Sigmoid colon (tissue), 7 donors: Measurements from ENCODE around the gene GALNT17. TPM values are rescaled to one million over a fixed set of nuclear protein-coding genes. Genes with fewer than 3 reads are reported as not detected.

Experiments used
- DNase-seq: peaks from one replicate; pipeline ENCODE4 v3.0.0-alpha.2; 2019
- H3K27ac ChIP-seq, 4 donors: fragments of 200-600 bp; sonication (generic); one replicate each; pipeline ENCODE4 v1.5.1; 2016 to 2019; ENCODE audit warnings: mild to moderate bottlenecking in 1 of 4
- H3K27me3 ChIP-seq, 3 donors: fragments of 200-600 bp; sonication (generic); one replicate each; pipeline ENCODE4 v1.5.1; 2019; ENCODE audit warnings: mild to moderate bottlenecking in 1 of 3
- H3K36me3 ChIP-seq, 4 donors: fragments of 200-600 bp; sonication (generic); one replicate each; pipeline ENCODE4 v1.5.1; 2016 to 2019
- H3K4me1 ChIP-seq, 4 donors: fragments of 200-600 bp; sonication (generic); one replicate each; pipeline ENCODE4 v1.5.1; 2017 to 2019
- H3K4me3 ChIP-seq, 4 donors: fragments of 200-600 bp; sonication (generic); one replicate each; pipeline ENCODE4 v1.5.1; 2017 to 2019; ENCODE audit warnings: mild to moderate bottlenecking in 2 of 4, moderate library complexity in 1 of 4
- H3K9me3 ChIP-seq, 4 donors: fragments of 200-600 bp in 3 of 4; sonication (generic) in 3 of 4; one replicate each; pipeline versions ENCODE4 v1.5.1 to v1.6.1; 2013 to 2019
- CTCF ChIP-seq, 4 experiments: fragments of 450-650 bp in 3 of 4; fragments of 200-600 bp in 1 of 4; IDR thresholded peaks; one replicate each; pipeline ENCODE4 v1.5.1; 2016 to 2019; ENCODE audit warnings: antibody characterized with exemption in 4 of 4, mild to moderate bottlenecking in 3 of 4, moderate library complexity in 2 of 4
- EP300 ChIP-seq, 4 donors: sonication (generic); formaldehyde crosslinking; IDR thresholded peaks; one replicate each; pipeline ENCODE4 v1.6.1; 2017; ENCODE audit warnings: antibody characterized with exemption in 4 of 4
- POLR2A ChIP-seq, 2 donors: fragments of 450-650 bp; IDR thresholded peaks; one replicate each; pipeline ENCODE4 v1.6.1; 2016; ENCODE audit warnings: antibody characterized with exemption in 2 of 2, mild to moderate bottlenecking in 2 of 2, moderate library complexity in 2 of 2
- POLR2AphosphoS5 ChIP-seq, 4 donors: sonication (generic); formaldehyde crosslinking; IDR thresholded peaks; one replicate each; pipeline ENCODE4 v1.6.1; 2017; ENCODE audit warnings: antibody characterized with exemption in 4 of 4
- WGBS, 2 donors: extraction: QIAGEN DNeasy Blood & Tissue Kit; methylation state at CpG; one replicate each; pipeline ENCODE4 v1.1.7; 2013; 5-methylcytosine and 5-hydroxymethylcytosine counted together
- intact Hi-C: fragments of 100-400 bp; cut with DNase I; formaldehyde crosslinking; loops from one replicate; pipeline ENCODE4 v1.15.1; 2023
- polyA plus RNA-seq, 3 donors: library from polyadenylated mRNA; stranded (reverse); fragments of 200-250 nt; gene quantifications; one replicate each; pipeline ENCODE4 v1.2.3, GENCODE V29; 2013
- total RNA-seq, 4 donors: library from RNA; depleted of rRNA; stranded (reverse); fragments of >200 nt; gene quantifications; one replicate each; pipeline ENCODE4 v1.1.0, GENCODE V29; 2016
- donor health status: healthy with polysubstance abuse.
- donor health status: Bipolar disorder and iron deficiency.
- donor health status: healthy.

Gene GALNT17
- total and polyA plus RNA-seq, 7 donors, result 1.8 to 45.4 (median 15.1) TPM; not detected in 1

GRCh38 chr7:71120096-71120495 lies 11.8 kb upstream of the GALNT17 start:
- Histone ChIP-seq H3K9me3 (no peaks in the 10 kb centered on the region), H3K4me1 (no peaks in the 10 kb centered on the region), H3K27ac (no peak overlapping the region), H3K36me3 (no peaks in the 10 kb centered on the region), H3K4me3 (no peak overlapping the region), H3K27me3 (no peaks in the 10 kb centered on the region)
- intact Hi-C loops, result no loop called here
- no peak for TF ChIP-seq POLR2A (IDR thresholded peaks at IDR 0.05)
- no peak for TF ChIP-seq EP300 (IDR thresholded peaks at IDR 0.05)
- TF ChIP-seq POLR2AphosphoS5 (IDR thresholded peaks at IDR 0.05), result no peak
- TF ChIP-seq CTCF (IDR thresholded peaks at IDR 0.05), result no peak
- 94 to 95% methylated on average over 3 of the region's 3 CpGs for WGBS, 2 donors
- DNase-seq, result no peak

GRCh38 chr7:71129126-71129525 lies 2.8 kb upstream of the GALNT17 start:
- Histone ChIP-seq H3K4me1 (peaks cover 0 to 24% (median 16%) of the 10 kb centered on the region in 4 donors), H3K4me3 (no peak overlapping the region), H3K27me3 (no peaks in the 10 kb centered on the region), H3K27ac (no peak overlapping the region), H3K36me3 (no peaks in the 10 kb centered on the region), H3K9me3 (no peaks in the 10 kb centered on the region)
- 15 to 61% methylated on average over 3 of the region's 3 CpGs for WGBS, 2 donors
- intact Hi-C loops, result no loop called here
- no peak for DNase-seq
- TF ChIP-seq EP300 (IDR thresholded peaks at IDR 0.05), result no peak
- no peak for TF ChIP-seq POLR2A (IDR thresholded peaks at IDR 0.05)
- no peak for TF ChIP-seq CTCF (IDR thresholded peaks at IDR 0.05)
- TF ChIP-seq POLR2AphosphoS5 (IDR thresholded peaks at IDR 0.05), result no peak

GRCh38 chr7:71130031-71130679 lies 1.8 kb upstream of the GALNT17 start:
- Histone ChIP-seq H3K9me3 (no peaks in the 10 kb centered on the region), H3K27me3 (no peaks in the 10 kb centered on the region), H3K4me1 (peaks cover 0 to 30% (median 16%) of the 10 kb centered on the region in 4 donors), H3K27ac (no peak overlapping the region), H3K4me3 (no peak overlapping the region), H3K36me3 (no peaks in the 10 kb centered on the region)
- intact Hi-C loops, result loop anchor here (2.0 to 5.0 kb wide), 2 partner anchors 107 to 603 kb away; no protein-coding TSS in a partner anchor
- DNase-seq, result no peak
- WGBS, 2 donors, result 47 to 58% methylated on average over 5 of the region's 5 CpGs
- TF ChIP-seq POLR2A (IDR thresholded peaks at IDR 0.05) (no peak), EP300 (IDR thresholded peaks at IDR 0.05) (no peak), CTCF (IDR thresholded peaks at IDR 0.05) (no peak), POLR2AphosphoS5 (IDR thresholded peaks at IDR 0.05) (no peak)

- peak; percentile 77 for DNase-seq
- 1 to 12% methylated on average over 113 of the region's 113 CpGs for WGBS, 2 donors
- H3K27ac ChIP-seq, result peak overlapping the region; percentile 77 to 90 (median 80)
- peaks cover 0 to 44% (median 16%) of the 10 kb centered on the region in 4 donors for H3K4me1 ChIP-seq
- TF ChIP-seq POLR2AphosphoS5 (IDR thresholded peaks at IDR 0.05) (peak in 1 of 4 donors; percentile 24), POLR2A (IDR thresholded peaks at IDR 0.05) (no peak)
- no peaks in the 10 kb centered on the region for H3K27me3 ChIP-seq
- no peaks in the 10 kb centered on the region for H3K36me3 ChIP-seq
- intact Hi-C loops, result loop anchor here (1.0 to 5.0 kb wide), 3 partner anchors 89 to 601 kb away; no protein-coding TSS in a partner anchor
- H3K4me3 ChIP-seq, result peak overlapping the region; percentile 52 to 86 (median 78)
- H3K9me3 ChIP-seq, result no peaks in the 10 kb centered on the region
Observed at GRCh38 chr7:71131256-71132126, 453 bp upstream of the GALNT17 start.
